GM12878 (cell line): ENCODE data around the gene DHX16. TPM values are rescaled to one million over a fixed set of nuclear protein-coding genes. Genes with fewer than 3 reads are reported as not detected.
A peak's percentile ranks its signal among the peaks of the same experiment; 100 is the strongest.

ENCODE experiments used
- BCL11A ChIP-seq: IDR thresholded peaks from 2 replicates; pipeline ENCODE4 v1.6.1; 2011; ENCODE audit warnings: low read depth, low read length
- CHD2 ChIP-seq: IDR thresholded peaks from 2 replicates; pipeline ENCODE4 v1.6.1; 2011; ENCODE audit warnings: low read depth, low read length, improper control_type of control experiment, borderline replicate concordance
- CHD4 ChIP-seq: fragments of 200-600 bp; sonication (generic); IDR thresholded peaks from 2 replicates; pipeline ENCODE4 v1.6.1; 2016; ENCODE audit warnings: mild to moderate bottlenecking
- CREM ChIP-seq: IDR thresholded peaks from 2 replicates; pipeline ENCODE4 v1.6.1; 2014; ENCODE audit warnings: antibody characterized with exemption, low read depth
- EED ChIP-seq: sonication (generic); IDR thresholded peaks from 2 replicates; pipeline ENCODE4 v1.6.1; 2016; ENCODE audit warnings: antibody characterized with exemption, low read depth
- HDGF ChIP-seq: fragments of 450-650 bp; IDR thresholded peaks from 2 replicates; pipeline ENCODE4 v1.6.1; 2016; ENCODE audit warnings: antibody characterized with exemption
- IKZF2 ChIP-seq, 2 experiments: fragments of 450-650 bp; IDR thresholded peaks; 2 replicates each; pipeline ENCODE4 v1.6.1; 2017; ENCODE audit warnings: mild to moderate bottlenecking in 2 of 2, moderate library complexity in 2 of 2
- IRF3 ChIP-seq: fragments of 450-650 bp; IDR thresholded peaks from 2 replicates; pipeline ENCODE4 v1.6.1; 2014; ENCODE audit warnings: mild to moderate bottlenecking
- MEF2A ChIP-seq: IDR thresholded peaks from 2 replicates; pipeline ENCODE4 v1.6.1; 2011; ENCODE audit warnings: low read depth, mild to moderate bottlenecking, low read length, moderate library complexity; ENCODE audit not compliant: insufficient read depth
- NFYB ChIP-seq: IDR thresholded peaks from 2 replicates; pipeline ENCODE4 v1.6.1; 2011; ENCODE audit warnings: low read depth, mild to moderate bottlenecking, low read length, improper control_type of control experiment, moderate library complexity; ENCODE audit not compliant: insufficient read depth
- NR2C1 ChIP-seq: fragments of 450-650 bp; IDR thresholded peaks from 2 replicates; pipeline ENCODE4 v1.6.1; 2017; ENCODE audit warnings: antibody characterized with exemption, mild to moderate bottlenecking, moderate library complexity
- RAD51 ChIP-seq: fragments of 450-650 bp; IDR thresholded peaks from 2 replicates; pipeline ENCODE4 v1.6.1; 2016; ENCODE audit warnings: moderate library complexity, mild to moderate bottlenecking, inconsistent platforms
- RBBP5 ChIP-seq: fragments of 200-600 bp; sonication (generic); conservative IDR thresholded peaks from 2 replicates; pipeline ENCODE4 v1.6.1; 2016
- RCOR1 ChIP-seq: conservative IDR thresholded peaks from 2 replicates; pipeline ENCODE4 v1.6.1; 2012; ENCODE audit warnings: low read depth, low read length, improper control_type of control experiment
- SIN3A ChIP-seq: IDR thresholded peaks from 2 replicates; pipeline ENCODE4 v1.6.1; 2012; ENCODE audit warnings: low read depth, low read length, improper control_type of control experiment
- SMAD1 ChIP-seq: fragments of 450-650 bp; IDR thresholded peaks from 2 replicates; pipeline ENCODE4 v1.6.1; 2018; ENCODE audit warnings: mild to moderate bottlenecking, low read depth; ENCODE audit not compliant: partially characterized antibody
- SUZ12 ChIP-seq: fragments of 200-600 bp; sonication (generic); IDR thresholded peaks from one replicate; pipeline ENCODE4 v1.6.1; 2018; ENCODE audit warnings: antibody characterized with exemption, mild to moderate bottlenecking; ENCODE audit not compliant: unreplicated experiment
- ZNF24 ChIP-seq: fragments of 450-650 bp; IDR thresholded peaks from 2 replicates; pipeline ENCODE4 v1.6.1; 2017; ENCODE audit warnings: antibody characterized with exemption, mild to moderate bottlenecking
- ZSCAN29 ChIP-seq: fragments of 450-650 bp; IDR thresholded peaks from 2 replicates; pipeline ENCODE4 v1.6.1; 2017; ENCODE audit warnings: mild to moderate bottlenecking, moderate library complexity
- polyA plus RNA-seq, 11 experiments: library from polyadenylated mRNA; depleted of rRNA in 4 of 11; unstranded in 6 of 11; stranded (reverse) in 5 of 11; fragments of >200 nt; fragmentation: Nextera tagmentation in 4 of 11; fragmentation: Illumina TruSeq in 1 of 11; extraction: Ambion mirVana in 4 of 11; extraction: Trizol in 1 of 11; gene quantifications; 1 replicate in 1 of 11; 2 replicates in 10 of 11; pipeline versions ENCODE4 v1.2.1 to v1.2.3, GENCODE V29; 2011 to 2016; ENCODE audit warnings: inconsistent platforms in 2 of 11, missing spikeins in 2 of 11, low read depth in 1 of 11
- total RNA-seq, 4 experiments: library from RNA; depleted of rRNA in 3 of 4; stranded (reverse); fragments of >200 nt in 3 of 4; fragmentation: Illumina TruSeq in 1 of 4; extraction: Trizol in 1 of 4; gene quantifications; 2 replicates each; pipeline versions ENCODE4 v1.2.1 to v1.2.3, GENCODE V29; 2013 to 2021
- TF ChIP-seq, protein P1 (sequence below): fragments of 150-350 bp; IDR thresholded peaks from 2 replicates; pipeline ENCODE4 v1.6.1; 2014; ENCODE audit warnings: mild to moderate bottlenecking, low read depth, low read length
- TF ChIP-seq, protein P2 (sequence below): fragments of 450-650 bp; IDR thresholded peaks from 2 replicates; pipeline ENCODE4 v1.6.1; 2018; ENCODE audit warnings: borderline replicate concordance, mild to moderate bottlenecking; ENCODE audit not compliant: partially characterized antibody
- TF ChIP-seq, protein P3 (sequence below): fragments of 450-650 bp; IDR thresholded peaks from 2 replicates; pipeline ENCODE4 v1.6.1; 2017; ENCODE audit warnings: mild to moderate bottlenecking, moderate library complexity

DHX16 gene
- total and polyA plus RNA-seq, 10 of the 15 experiments (the other 5 are each of a cell fraction or from before 2014, with no cell fraction given), result 10.1 to 41.4 (median 38.3) TPM

DNA sequence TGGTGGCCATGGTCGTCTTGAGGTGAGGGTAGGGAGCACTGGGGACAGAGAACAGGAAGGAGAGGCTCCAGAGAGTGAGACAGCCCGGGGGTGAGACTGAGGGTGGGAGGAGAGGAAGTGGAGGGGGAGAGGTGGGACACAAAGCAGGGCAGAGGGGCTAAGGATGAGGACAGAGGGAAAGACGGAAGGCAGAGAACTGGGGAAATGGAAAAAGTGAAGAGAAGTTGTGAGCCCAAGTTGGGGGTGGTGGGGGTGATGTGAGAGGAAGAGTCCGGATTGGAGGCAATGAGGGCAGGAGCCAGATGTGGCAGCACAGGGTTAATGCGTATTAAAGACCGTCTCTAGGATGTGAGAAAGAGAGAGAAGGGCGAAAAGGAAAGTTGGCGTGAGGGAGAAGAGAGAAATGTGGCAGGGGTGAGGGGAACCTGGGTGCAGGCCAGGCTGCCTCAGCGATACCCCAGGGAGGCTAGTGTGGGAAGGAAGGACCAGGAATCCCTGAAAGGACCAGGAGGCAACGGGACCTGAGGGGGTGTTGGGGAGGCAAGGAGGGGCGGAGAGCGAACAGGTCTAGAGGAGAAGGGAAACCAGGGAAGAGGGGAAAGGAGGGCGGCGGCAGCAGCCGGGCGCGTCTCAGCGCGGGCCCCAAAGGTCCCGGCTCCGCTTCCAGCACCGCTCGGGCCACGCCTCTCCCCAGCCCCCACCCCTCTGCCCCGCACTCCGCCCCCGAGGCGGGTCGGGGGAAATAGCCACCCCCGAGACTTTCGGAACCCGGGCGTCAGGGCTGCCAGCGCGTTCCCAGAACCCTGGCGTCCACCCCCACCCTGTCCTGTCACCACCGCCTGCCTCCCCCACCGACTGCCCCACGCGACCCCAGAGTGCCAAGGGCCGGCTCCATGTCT lies 13.5 kb upstream of the DHX16 start, which contains the start of gene PPP1R18 (continued):
- TF ChIP-seq, protein P1, sequence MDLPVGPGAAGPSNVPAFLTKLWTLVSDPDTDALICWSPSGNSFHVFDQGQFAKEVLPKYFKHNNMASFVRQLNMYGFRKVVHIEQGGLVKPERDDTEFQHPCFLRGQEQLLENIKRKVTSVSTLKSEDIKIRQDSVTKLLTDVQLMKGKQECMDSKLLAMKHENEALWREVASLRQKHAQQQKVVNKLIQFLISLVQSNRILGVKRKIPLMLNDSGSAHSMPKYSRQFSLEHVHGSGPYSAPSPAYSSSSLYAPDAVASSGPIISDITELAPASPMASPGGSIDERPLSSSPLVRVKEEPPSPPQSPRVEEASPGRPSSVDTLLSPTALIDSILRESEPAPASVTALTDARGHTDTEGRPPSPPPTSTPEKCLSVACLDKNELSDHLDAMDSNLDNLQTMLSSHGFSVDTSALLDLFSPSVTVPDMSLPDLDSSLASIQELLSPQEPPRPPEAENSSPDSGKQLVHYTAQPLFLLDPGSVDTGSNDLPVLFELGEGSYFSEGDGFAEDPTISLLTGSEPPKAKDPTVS, result no peak
- TF ChIP-seq MEF2A, result no peak
- no peak for TF ChIP-seq NFYB
- TF ChIP-seq ZSCAN29, result no peak
- TF ChIP-seq RBBP5, result no peak
- TF ChIP-seq, protein P2, sequence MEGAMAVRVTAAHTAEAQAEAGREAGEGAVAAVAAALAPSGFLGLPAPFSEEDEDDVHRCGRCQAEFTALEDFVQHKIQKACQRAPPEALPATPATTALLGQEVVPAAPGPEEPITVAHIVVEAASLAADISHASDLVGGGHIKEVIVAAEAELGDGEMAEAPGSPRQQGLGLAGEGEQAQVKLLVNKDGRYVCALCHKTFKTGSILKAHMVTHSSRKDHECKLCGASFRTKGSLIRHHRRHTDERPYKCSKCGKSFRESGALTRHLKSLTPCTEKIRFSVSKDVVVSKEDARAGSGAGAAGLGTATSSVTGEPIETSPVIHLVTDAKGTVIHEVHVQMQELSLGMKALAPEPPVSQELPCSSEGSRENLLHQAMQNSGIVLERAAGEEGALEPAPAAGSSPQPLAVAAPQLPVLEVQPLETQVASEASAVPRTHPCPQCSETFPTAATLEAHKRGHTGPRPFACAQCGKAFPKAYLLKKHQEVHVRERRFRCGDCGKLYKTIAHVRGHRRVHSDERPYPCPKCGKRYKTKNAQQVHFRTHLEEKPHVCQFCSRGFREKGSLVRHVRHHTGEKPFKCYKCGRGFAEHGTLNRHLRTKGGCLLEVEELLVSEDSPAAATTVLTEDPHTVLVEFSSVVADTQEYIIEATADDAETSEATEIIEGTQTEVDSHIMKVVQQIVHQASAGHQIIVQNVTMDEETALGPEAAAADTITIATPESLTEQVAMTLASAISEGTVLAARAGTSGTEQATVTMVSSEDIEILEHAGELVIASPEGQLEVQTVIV, result no peak
- TF ChIP-seq, protein P3, sequence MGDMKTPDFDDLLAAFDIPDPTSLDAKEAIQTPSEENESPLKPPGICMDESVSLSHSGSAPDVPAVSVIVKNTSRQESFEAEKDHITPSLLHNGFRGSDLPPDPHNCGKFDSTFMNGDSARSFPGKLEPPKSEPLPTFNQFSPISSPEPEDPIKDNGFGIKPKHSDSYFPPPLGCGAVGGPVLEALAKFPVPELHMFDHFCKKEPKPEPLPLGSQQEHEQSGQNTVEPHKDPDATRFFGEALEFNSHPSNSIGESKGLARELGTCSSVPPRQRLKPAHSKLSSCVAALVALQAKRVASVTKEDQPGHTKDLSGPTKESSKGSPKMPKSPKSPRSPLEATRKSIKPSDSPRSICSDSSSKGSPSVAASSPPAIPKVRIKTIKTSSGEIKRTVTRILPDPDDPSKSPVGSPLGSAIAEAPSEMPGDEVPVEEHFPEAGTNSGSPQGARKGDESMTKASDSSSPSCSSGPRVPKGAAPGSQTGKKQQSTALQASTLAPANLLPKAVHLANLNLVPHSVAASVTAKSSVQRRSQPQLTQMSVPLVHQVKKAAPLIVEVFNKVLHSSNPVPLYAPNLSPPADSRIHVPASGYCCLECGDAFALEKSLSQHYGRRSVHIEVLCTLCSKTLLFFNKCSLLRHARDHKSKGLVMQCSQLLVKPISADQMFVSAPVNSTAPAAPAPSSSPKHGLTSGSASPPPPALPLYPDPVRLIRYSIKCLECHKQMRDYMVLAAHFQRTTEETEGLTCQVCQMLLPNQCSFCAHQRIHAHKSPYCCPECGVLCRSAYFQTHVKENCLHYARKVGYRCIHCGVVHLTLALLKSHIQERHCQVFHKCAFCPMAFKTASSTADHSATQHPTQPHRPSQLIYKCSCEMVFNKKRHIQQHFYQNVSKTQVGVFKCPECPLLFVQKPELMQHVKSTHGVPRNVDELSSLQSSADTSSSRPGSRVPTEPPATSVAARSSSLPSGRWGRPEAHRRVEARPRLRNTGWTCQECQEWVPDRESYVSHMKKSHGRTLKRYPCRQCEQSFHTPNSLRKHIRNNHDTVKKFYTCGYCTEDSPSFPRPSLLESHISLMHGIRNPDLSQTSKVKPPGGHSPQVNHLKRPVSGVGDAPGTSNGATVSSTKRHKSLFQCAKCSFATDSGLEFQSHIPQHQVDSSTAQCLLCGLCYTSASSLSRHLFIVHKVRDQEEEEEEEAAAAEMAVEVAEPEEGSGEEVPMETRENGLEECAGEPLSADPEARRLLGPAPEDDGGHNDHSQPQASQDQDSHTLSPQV, result no peak
- no peak for TF ChIP-seq SIN3A
- TF ChIP-seq CHD4, result no peak
- TF ChIP-seq IKZF2 (IDR thresholded peaks at IDR 0.05), result peak; percentile 40 to 47; a peak in 3 of 4 replicates
- no peak for TF ChIP-seq CREM
- TF ChIP-seq IRF3, result no peak
- no peak for TF ChIP-seq RAD51
- no peak for TF ChIP-seq BCL11A
- no peak for TF ChIP-seq RCOR1
- no peak for TF ChIP-seq SUZ12
- TF ChIP-seq SMAD1, result no peak
- no peak for TF ChIP-seq ZNF24
- TF ChIP-seq HDGF, result peak; percentile 98
- no peak for TF ChIP-seq EED
- TF ChIP-seq CHD2, result no peak
- no peak for TF ChIP-seq NR2C1
